C4-2B (cell line): ENCODE data around the gene TMEM100.

Experiments used
- H3K27ac ChIP-seq: fragments of 450-650 bp; 2 replicates; pipeline ENCODE4 v1.5.1; 2017
- ZFX ChIP-seq: fragments of 450-650 bp; IDR thresholded peaks from 2 replicates; pipeline ENCODE4 v1.6.1; 2017
- TF ChIP-seq, protein P1 (sequence below): fragments of 450-650 bp; conservative IDR thresholded peaks from 2 replicates; pipeline ENCODE4 v1.5.1; 2017; ENCODE audit warnings: mild to moderate bottlenecking

Gene TMEM100

DNA sequence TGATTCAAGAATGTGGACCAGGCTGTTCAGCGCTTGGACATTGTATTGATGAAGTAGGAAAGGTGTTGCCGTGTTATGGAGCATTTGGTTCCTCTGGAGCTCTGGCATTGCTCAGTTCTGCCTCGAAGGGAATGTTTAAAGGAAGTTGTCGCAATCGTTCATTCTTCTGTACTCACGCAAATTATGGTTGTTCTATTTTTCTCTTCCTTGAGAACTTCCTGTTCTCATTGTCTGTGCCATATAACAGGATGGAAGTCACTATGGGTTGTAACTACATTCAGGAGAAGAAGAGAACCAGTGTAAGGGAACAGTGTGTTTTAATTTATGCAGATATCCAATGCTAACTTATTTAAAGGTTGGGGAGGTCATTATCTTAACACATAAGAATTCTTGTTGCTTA lies 41.2 kb upstream of the TMEM100 start:
- no peak overlapping the region for H3K27ac ChIP-seq
- TF ChIP-seq ZFX: no peak
- TF ChIP-seq, protein P1, sequence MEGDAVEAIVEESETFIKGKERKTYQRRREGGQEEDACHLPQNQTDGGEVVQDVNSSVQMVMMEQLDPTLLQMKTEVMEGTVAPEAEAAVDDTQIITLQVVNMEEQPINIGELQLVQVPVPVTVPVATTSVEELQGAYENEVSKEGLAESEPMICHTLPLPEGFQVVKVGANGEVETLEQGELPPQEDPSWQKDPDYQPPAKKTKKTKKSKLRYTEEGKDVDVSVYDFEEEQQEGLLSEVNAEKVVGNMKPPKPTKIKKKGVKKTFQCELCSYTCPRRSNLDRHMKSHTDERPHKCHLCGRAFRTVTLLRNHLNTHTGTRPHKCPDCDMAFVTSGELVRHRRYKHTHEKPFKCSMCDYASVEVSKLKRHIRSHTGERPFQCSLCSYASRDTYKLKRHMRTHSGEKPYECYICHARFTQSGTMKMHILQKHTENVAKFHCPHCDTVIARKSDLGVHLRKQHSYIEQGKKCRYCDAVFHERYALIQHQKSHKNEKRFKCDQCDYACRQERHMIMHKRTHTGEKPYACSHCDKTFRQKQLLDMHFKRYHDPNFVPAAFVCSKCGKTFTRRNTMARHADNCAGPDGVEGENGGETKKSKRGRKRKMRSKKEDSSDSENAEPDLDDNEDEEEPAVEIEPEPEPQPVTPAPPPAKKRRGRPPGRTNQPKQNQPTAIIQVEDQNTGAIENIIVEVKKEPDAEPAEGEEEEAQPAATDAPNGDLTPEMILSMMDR: no peak

DNA sequence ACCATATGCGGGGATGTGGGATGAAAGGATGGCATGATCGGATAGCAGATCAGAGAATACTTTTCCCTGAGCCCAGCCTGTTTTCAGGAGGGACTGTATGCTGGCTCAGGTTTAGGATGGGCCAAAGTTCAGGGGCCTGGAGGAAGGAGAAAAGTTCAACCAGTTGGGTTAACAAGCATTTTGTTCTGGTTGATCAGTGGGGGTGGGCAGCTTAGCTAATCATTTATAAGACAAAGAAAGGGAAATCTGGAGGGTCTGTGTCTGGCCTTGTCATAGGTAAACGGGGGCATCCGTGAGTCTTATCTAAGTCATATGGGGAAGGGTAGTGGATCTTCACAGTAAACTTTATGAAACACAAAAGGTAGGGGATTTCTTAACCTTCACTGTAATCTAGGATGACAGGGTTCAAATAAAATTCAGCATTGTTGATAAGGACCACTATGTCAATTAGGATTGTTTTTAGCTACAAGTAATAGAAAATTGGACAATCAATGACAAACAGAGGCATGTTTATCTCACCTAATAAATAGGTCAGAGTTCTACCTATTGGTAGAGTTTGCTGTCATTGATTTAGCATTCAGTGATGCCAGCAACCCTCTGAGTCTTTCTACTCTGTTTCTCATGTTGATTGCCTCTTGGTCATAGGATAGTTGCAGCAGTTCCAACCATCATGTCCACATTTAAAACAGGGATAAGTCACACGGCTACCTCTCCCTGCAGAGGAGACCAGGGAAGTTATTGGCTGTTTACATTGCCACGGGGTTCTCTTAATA lies 39.6 kb upstream of the TMEM100 start:
- no peak overlapping the region for H3K27ac ChIP-seq
- TF ChIP-seq, protein P1: no peak
- TF ChIP-seq ZFX: no peak

DNA sequence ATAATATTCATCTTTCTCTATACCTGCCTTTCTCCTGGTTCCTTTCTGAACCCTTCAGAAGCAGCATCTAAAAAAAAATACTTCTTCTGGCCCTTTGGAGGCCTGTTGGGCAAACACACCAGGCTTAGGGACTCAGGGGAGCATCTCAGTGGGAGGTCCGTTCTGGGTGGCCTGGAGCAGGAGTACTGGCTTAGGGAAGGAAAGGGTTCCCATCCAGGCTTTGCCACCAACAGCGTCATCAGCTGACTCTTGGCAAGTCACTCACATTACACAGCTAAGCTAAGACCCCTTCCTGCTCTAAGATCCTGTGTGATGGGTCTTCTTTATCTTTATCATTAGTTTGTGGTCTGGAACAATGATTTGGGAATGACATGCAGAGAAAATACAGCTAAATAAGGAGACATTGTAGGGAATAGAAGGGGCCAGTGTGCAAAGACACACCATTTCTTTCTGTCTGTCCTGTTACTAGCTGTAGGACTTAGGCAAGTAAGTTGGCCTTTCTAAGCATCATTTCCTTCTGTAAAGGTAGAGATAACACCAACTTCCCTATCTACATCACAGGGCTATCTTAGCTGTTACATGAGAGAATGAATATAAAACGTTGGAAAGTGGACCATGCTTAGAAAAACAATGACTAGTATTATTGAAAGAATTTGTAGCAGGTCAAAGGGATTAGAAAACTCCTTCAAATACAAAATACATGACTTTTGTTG lies 38.1 kb upstream of the TMEM100 start:
- no peak for TF ChIP-seq ZFX
- TF ChIP-seq, protein P1: no peak
- no peak overlapping the region for H3K27ac ChIP-seq

DNA sequence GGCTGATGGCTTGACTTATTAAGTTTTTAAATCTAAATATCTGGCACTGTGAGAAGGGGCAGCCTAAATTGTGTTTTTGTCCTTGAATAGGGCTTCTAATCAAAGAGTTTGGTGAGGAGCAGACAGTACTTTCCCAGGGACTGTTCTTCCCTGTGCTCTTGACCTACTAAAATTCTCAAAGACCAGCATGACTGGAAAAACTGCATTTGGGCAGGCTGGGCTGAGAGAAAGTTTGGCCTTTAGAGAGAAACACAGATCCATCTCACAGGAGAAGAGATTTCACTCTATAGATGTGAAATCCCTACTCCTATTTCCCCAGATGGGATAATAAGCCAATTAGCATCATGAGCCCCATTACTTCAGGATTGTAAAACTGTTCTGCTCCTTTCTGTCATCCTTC lies 35.5 kb upstream of the TMEM100 start:
- TF ChIP-seq, protein P1: no peak
- no peak for TF ChIP-seq ZFX
- H3K27ac ChIP-seq: no peak overlapping the region; the same call in 1 of the 2 replicates

DNA sequence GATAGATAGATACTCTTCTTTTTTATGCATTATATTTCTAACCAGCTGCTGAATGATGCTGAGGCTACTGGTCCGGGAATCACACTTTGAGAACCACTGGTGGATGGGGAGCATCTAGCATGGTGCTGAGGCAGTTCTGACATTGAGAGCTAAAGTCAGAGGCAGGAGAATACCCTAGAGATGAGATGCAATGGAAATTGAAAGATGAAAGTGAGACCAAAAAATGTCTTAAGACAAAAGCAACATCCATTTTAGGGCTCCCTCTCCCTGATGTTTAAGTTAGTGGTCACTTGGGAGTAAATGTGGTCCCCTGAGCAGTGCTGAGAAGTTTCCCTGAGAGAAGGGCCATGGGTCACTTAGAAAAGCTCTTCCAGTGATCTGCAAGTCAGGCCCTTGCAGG lies 35.0 kb upstream of the TMEM100 start:
- TF ChIP-seq, protein P1: no peak
- TF ChIP-seq ZFX: no peak
- H3K27ac ChIP-seq: no peak overlapping the region; the same call in 1 of the 2 replicates

DNA sequence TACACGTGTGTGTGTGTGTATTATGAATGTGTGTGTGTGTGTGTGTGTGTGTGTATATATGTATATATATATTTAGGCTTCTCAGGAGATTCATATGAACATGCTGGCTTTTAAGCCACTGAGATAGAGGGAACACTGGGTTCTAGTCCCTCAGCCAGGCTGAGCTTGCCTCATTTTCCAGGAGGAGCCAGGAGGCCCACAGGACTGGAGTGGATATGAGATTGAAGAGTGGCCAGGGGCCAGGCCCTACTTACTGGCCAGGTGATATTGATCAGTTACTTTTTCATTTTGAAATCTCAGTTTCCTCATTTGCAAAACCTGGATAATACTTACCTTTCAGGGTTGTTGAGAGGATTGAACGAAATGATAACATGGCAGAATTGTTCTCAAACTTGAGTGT lies 34.0 kb upstream of the TMEM100 start:
- H3K27ac ChIP-seq: no peak overlapping the region
- TF ChIP-seq ZFX: no peak
- TF ChIP-seq, protein P1: no peak

DNA sequence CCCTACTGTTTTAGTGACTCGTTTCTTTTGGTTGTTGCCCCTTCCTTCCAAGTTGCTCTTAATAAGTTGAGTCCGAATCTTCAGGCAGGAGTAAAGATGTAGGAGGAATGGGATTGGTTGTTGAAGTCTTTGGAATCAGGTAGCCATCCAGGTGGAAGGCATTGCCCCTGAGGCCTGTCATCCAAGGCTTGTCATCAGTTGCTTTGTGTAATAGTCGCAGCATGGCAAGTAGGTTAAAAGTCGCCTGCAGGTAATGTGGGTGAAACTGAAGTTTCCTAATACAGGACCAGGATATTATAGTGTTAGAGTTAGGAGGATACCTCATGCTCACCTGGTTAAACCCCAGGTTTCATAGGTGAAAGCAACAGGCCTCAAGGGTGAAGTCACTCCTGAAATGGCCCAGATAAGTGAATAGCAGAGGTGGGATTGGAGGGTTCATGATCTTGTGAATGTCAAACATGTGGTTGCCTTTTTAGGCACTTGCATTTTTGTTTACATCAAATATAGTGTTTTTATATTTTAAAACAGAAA lies 29.1 kb upstream of the TMEM100 start:
- peak overlapping the region; percentile 81 for H3K27ac ChIP-seq

More for the DNA sequence above, 29.1 kb upstream of the TMEM100 start:
- TF ChIP-seq, protein P1: no peak
- no peak for TF ChIP-seq ZFX
